Airway epithelial cell (primary cell): Measurements from ENCODE around the gene ZFP37. TPM values are rescaled to one million over a fixed set of nuclear protein-coding genes. Genes with fewer than 3 reads are reported as not detected.

Experiments
- total RNA-seq: library from RNA; depleted of rRNA; stranded (reverse); fragments of >200 nt; gene quantifications from 2 replicates; pipeline ENCODE4 v1.2.3, GENCODE V29; 2015

Gene ZFP37
- total RNA-seq: 0.63 and 1.1 TPM in 2 replicates

DNA sequence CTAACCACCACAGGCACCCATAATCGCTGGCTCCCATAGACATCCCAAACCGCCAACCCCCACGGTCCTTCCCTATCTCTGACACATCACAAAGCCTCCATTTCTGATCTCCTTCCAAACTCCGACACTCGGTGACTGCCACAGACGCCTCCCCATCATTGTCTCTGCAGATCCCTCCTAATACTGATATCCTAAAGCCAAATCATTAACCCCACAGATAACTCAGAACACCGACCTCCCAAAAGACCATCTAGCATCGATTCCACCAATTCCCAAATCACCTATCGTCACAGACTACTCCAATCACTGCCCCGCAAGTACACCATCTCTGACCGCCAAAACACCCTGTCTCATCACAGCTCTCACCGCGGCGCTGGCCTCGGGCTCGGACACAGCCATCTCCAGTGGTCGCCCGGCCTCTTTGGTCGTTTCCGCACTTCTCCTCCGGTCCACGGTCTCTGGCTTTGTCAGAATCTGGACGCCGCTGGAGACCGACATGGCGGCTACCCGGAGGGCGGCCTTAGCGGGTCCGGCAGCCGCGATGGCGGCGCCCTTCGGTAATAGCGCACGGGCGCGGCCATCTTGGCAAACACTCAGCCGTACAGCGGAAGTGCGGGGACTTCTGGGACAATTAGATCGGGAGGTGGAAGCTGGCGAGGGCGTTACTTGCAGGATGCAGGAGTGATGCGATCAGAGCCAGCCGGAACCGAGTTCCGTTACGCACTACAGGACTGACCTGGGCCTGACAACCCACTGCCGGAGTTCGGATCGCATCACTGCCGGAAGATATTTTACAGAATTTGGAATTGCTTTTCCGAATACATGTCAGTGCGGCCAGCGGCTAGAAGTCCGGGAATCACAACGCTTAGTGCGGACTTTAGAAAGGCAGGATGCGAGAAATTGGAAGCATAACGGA is at the start of gene ZFP37:
Gene ZFP37 (minus strand): TSS at position 534 of the 916 bp plus-strand sequence. CDS start 36 bp downstream, at position 498.

DNA sequence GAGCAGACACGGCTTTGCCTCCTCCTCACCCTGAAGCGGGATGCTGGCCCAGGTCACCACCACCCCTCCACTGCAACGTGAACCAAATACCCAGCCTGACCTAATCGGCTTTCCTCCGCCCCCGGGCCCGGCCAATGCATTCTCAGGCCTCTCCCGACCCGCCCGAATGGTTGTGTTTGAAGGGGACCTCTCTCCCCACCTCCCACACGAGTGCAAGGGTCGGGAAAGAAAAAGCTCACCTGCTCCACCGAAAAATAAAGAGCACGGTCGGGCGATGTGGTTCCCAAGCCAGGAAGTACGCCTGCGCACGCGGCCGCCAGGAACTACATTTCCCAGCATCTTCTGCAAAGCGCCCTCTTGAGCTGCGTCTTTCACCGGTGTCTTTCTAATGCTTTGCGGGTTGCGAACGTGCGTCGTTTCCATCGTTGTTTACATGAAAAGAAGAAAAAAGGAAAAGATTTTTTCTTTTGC is 44.6 kb downstream of the ZFP37 start, which contains the start of gene ZNF883:
Gene ZNF883 (minus strand): TSS at position 282 of the 471 bp plus-strand sequence.

Other genes starting within 250 kb of the ZFP37 start
- gene SLC46A2, start 165.8 kb downstream of the ZFP37 start, total RNA-seq: not detected in 2 replicates
- 3.5 and 5.9 TPM in 2 replicates for gene ZNF883, start 44.5 kb downstream of the ZFP37 start, total RNA-seq
- 25.4 and 26.0 TPM in 2 replicates for gene SLC31A2, start 94.3 kb upstream of the ZFP37 start, total RNA-seq
- 10.9 and 17.1 TPM in 2 replicates for gene FKBP15, start 164.6 kb upstream of the ZFP37 start, total RNA-seq
- 11.3 and 17.5 TPM in 2 replicates for gene SLC31A1, start 164.8 kb upstream of the ZFP37 start, total RNA-seq
- 36.1 and 49.1 TPM in 2 replicates for gene CDC26, start 218.8 kb upstream of the ZFP37 start, total RNA-seq
- 31.2 and 33.0 TPM in 2 replicates for gene PRPF4, start 218.9 kb upstream of the ZFP37 start, total RNA-seq
- 0.21 TPM in 1 of 2 replicates, not detected in the other for gene RNF183, start 246.7 kb upstream of the ZFP37 start, total RNA-seq